Psoas muscle (tissue), 8 donors: ENCODE measurements around the gene CPTP. TPM values are rescaled to one million over a fixed set of nuclear protein-coding genes. Genes with fewer than 3 reads are reported as not detected.

Source experiments
- ATAC-seq, 4 donors: fragments of 200-7000 bp; cut with Tn5 transposase; one replicate each; pipeline ENCODE4 v1.9.1; 2020; ENCODE audit warnings: moderate library complexity in 3 of 4, mild to moderate bottlenecking in 2 of 4
- DNase-seq, 2 donors: peaks; one replicate each; pipeline ENCODE4 v3.0.0-alpha.2; 2020
- H3K27ac ChIP-seq: fragments of 200-600 bp; one replicate; pipeline ENCODE4 v1.8.0; 2022
- H3K27me3 ChIP-seq, 3 donors: fragments of 200-600 bp in 1 of 3; one replicate each; pipeline versions ENCODE4 v1.6.1 to v1.8.0; 2013 to 2022; ENCODE audit warnings: low read length in 2 of 3, mild to moderate bottlenecking in 2 of 3, moderate library complexity in 1 of 3; ENCODE audit not compliant: insufficient read depth in 3 of 3
- H3K36me3 ChIP-seq, 2 donors: fragments of 200-600 bp in 1 of 2; one replicate each; pipeline versions ENCODE4 v1.6.1 to v1.8.0; 2013 to 2022; ENCODE audit warnings: low read depth in 1 of 2, mild to moderate bottlenecking in 1 of 2, moderate library complexity in 1 of 2; ENCODE audit not compliant: insufficient read depth in 1 of 2
- H3K4me1 ChIP-seq: fragments of 200-600 bp; one replicate; pipeline ENCODE4 v1.8.0; 2022
- H3K4me3 ChIP-seq: fragments of 200-600 bp; one replicate; pipeline ENCODE4 v1.8.0; 2022; ENCODE audit warnings: mild to moderate bottlenecking
- H3K9me3 ChIP-seq: fragments of 200-600 bp; one replicate; pipeline ENCODE4 v1.8.0; 2022
- CTCF ChIP-seq: fragments of 200-600 bp; IDR thresholded peaks from one replicate; pipeline ENCODE4 v1.8.0; 2022; ENCODE audit warnings: antibody characterized with exemption
- WGBS, 3 donors: extraction: QIAGEN DNeasy Blood & Tissue Kit; methylation state at CpG; one replicate each; pipeline versions ENCODE4 v1.1.6 to v1.1.7; 2013; 5-methylcytosine and 5-hydroxymethylcytosine counted together
- intact Hi-C, 2 donors: fragments of 100-400 bp; cut with DNase I; formaldehyde crosslinking; loops; one replicate each; pipeline versions ENCODE4 v1.11.0 to v1.14.2; 2022
- polyA plus RNA-seq, 3 donors: library from polyadenylated mRNA; stranded (reverse); fragments of 200-250 nt; gene quantifications; one replicate each; pipeline ENCODE4 v1.2.3, GENCODE V29; 2013
- total RNA-seq, 4 donors: library from RNA; stranded (reverse); fragmentation: NEBNext Ultra II Directional in 2 of 4; extraction: Animal tissue kit (Norgen Biotek cat#: 25700) in 2 of 4; gene quantifications; one replicate each; pipeline versions ENCODE4 v1.2.1 to v1.2.4, GENCODE V29; 2021 to 2023
- donor health status: healthy with polysubstance abuse.
- donor health status: DM: no; HTN: no; CAD: no; lungs with moderate emphysema.
- donor health status: Bipolar disorder and iron deficiency.
- donor health status: healthy.
- donor health status: DM: yes; HTN: yes; CAD: no.
- donor health status: DM: no; HTN: no; CAD: no.
- donor health status: DM: no; HTN: no; CAD: no.
- donor health status: DM: yes; HTN: yes; CAD: no.

CPTP gene
- total and polyA plus RNA-seq, 7 donors, result 18.2 to 39.5 (median 31.3) TPM

GRCh38 chr1:1351511-1352427 is 27.2 kb downstream of the CPTP start:
- intact Hi-C loops, result no loop called here
- ATAC-seq, result peak in 1 of 4 donors; percentile 2
- Histone ChIP-seq H3K9me3 (no peaks in the 10 kb centered on the region), H3K4me3 (peak overlapping the region; percentile 25), H3K4me1 (peaks cover 24% of the 10 kb centered on the region), H3K27me3 (peaks cover 0 to 18% (median 0%) of the 10 kb centered on the region in 3 donors), H3K36me3 (peaks cover 0 to 4% of the 10 kb centered on the region in 2 donors), H3K27ac (peak overlapping the region; percentile 60)
- TF ChIP-seq CTCF, result no peak
- WGBS, 3 donors, result 35 to 60% (median 36%) methylated on average over 24 to 29 of the region's 29 CpGs
- DNase-seq, result peak; percentile 71 to 81

- 18 to 35% (median 23%) methylated on average over 4 to 5 of the region's 5 CpGs for WGBS, 3 donors
- Histone ChIP-seq H3K27ac (peak overlapping the region; percentile 55), H3K27me3 (peaks cover 0 to 26% (median 0%) of the 10 kb centered on the region in 3 donors), H3K4me1 (peaks cover 17% of the 10 kb centered on the region), H3K36me3 (peaks cover 0 to 4% of the 10 kb centered on the region in 2 donors), H3K9me3 (no peaks in the 10 kb centered on the region), H3K4me3 (no peak overlapping the region)
- ATAC-seq (no peak), DNase-seq (no peak)
- TF ChIP-seq CTCF, result no peak
- intact Hi-C loops, result no loop called here
Measured at GRCh38 chr1:1352786-1353388, 28.3 kb downstream of the CPTP start.

GRCh38 chr1:1353389-1354151 is 29.0 kb downstream of the CPTP start:
- Histone ChIP-seq H3K9me3 (no peaks in the 10 kb centered on the region), H3K36me3 (peaks cover 0 to 4% of the 10 kb centered on the region in 2 donors), H3K4me1 (peaks cover 17% of the 10 kb centered on the region), H3K27ac (no peak overlapping the region), H3K27me3 (peaks cover 0 to 32% (median 0%) of the 10 kb centered on the region in 3 donors), H3K4me3 (no peak overlapping the region)
- intact Hi-C loops, result no loop called here
- ATAC-seq (no peak), DNase-seq (peak in 1 of 2 donors; percentile 20)
- TF ChIP-seq CTCF, result no peak
- 38 to 44% (median 39%) methylated on average over 24 to 28 of the region's 28 CpGs for WGBS, 3 donors

GRCh38 chr1:1354271-1355247 is 30.0 kb downstream of the CPTP start:
- peak overlapping the region; percentile 44 for H3K4me3 ChIP-seq
- H3K9me3 ChIP-seq, result no peaks in the 10 kb centered on the region
- intact Hi-C loops, result no loop called here
- peak; percentile 28 to 60 for DNase-seq
- H3K36me3 ChIP-seq, result peaks cover 0 to 4% of the 10 kb centered on the region in 2 donors
- H3K27me3 ChIP-seq, result peaks cover 0 to 42% (median 0%) of the 10 kb centered on the region in 3 donors
- H3K4me1 ChIP-seq, result peaks cover 17% of the 10 kb centered on the region
- WGBS, 3 donors, result 50 to 56% (median 55%) methylated on average over 76 to 116 of the region's 116 CpGs
- TF ChIP-seq CTCF, result no peak
- no peak for ATAC-seq
- H3K27ac ChIP-seq, result no peak overlapping the region
